CD4-positive, alpha-beta T cell treated with Interleukin-12 subunit alpha and Interleukin-12 subunit beta, for 1 hour (primary cell): ENCODE data around the gene WWTR1.

Experiments used
- DNase-seq: peaks from one replicate; pipeline ENCODE4 v3.0.0-alpha.2; 2020

The WWTR1 gene

DNA sequence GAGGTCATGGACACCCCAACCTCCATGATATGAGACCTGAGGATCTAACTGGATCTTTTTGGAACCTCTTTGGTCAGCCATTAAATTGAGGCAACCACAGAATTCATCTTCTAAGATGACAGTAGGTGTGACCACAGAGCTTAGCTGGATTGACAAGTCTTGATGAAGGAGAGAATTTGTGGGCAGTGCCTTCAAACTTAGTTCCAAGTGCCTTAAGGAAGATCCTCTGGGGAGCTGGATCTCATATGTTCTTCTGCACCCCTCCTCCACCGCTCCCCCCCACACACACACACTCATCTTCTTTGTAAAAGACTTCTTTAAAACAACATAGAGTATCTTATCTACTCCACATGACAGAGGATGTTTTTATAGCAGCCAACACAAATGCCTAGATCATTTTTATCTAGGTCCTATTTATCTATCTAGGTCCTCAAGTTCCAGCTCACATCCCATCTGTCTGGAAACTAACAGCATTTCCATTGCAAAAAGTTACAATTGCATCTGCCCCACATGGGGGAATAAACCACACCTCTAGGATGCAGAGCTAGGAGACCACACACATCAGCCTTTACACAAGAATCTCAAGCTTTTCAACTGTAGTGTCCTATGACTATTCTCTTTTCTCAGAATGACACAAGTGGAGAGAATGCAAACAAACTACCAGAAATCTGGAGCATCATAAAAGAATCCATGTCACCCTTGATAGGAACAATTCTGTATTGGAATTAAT lies 37.4 kb downstream of the WWTR1 start:
- DNase-seq, result no peak

- no peak for DNase-seq
These were observed 38.7 kb downstream of the WWTR1 start for GRCh38 chr3:149619136-149619535.

- DNase-seq, result no peak
These were observed 39.4 kb downstream of the WWTR1 start for GRCh38 chr3:149618151-149619123.

DNA sequence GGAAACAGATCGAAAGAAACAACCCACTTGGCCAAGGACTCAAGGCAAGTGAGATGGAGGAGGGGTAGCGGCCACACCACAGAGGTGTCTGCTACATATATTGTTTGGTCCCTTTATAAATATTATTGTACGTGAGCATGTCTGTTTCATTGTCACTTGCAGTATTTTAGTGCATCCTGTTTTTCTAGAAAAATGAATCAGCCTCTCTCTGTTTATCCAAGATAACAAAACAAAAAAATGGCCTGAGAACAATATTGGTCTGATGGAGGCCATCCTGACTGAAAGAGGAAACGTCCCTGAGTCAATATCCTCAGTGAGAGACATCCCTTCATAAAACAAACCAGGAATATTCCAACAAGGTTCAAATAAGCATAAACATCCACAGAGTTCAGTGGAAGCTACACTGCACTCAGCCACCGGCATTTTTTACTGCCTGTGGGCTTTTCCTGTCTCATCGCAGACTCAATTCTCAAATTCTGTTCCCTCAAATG lies 42.0 kb downstream of the WWTR1 start:
- no peak for DNase-seq

GRCh38 chr3:149613988-149614387 lies 43.8 kb downstream of the WWTR1 start:
- DNase-seq, result no peak

DNA sequence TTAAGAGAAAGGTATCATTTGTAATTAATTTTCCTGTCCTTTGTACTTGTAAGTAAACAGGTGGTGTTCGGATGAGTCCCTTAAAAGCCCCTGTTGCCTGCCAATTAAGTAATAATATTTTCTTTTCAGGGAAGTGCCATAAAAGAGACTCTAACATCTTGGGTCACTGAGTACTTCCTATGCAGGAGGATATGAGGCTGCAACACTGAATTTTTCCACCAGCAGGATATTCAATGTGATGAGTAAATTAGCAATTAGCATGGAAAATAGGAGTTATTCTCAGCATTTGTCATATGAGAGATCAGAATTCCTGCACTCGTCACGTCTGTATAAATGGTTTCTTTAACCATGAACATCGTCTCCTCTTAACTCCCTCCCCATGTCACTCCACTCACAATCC lies 45.4 kb downstream of the WWTR1 start:
- no peak for DNase-seq

- no peak for DNase-seq
These were observed 46.7 kb downstream of the WWTR1 start for GRCh38 chr3:149611149-149611548.

DNA sequence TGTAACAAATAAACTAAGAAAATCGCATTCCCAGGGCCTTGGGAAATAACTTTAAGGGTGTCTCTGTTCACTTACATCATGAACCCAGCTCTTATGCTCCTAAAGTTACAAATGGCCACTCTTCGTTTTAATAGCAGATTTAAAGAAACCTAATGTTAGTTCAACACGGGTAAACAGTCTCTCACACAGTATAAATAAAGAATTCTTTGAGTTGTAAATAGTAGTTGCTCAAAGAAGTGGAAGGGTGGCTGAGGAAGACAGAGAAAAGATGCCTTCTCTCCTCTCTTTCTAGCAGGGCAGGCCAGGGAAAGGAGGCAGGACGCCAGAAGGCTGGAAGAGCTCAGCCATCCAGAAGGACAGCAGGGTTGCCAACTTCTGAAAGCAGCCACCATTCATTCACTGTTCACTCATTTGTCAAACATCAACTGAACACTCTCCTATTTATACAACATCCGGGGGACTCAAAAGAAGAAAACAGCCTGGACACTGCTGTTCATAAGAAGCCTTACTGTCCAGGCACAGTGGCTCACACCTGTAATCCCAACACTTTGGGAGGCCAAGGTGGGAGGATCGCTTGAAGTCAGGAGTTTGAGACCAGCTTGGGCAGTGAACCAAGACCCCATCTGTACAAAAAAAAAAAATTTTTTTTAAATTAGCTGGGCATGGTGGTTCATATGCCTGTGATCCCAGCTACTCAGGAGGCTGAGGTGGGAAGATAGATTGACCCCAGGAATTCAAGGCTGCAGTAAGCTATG lies 47.3 kb downstream of the WWTR1 start:
- no peak for DNase-seq

DNA sequence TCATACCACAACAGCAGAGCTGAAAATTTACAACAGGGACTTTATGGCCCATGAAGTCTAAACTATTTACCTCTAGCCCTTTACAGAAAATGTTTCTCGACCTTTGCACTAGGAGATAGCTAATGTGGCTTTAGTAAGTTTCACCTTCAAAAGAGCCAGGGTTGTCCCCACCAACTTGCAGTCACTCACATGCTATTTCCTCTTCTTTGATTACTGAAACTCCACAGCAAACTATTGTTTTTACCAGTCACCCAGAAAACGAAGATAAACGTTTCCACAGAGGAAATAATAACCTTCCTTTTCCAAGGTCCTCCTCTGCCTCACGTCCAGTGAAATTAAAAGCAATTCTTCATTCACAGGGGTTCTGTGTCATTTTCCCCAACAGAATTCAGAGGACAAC lies 48.2 kb downstream of the WWTR1 start:
- no peak for DNase-seq

- no peak for DNase-seq
These were observed 48.8 kb downstream of the WWTR1 start for GRCh38 chr3:149608987-149609386.

DNA sequence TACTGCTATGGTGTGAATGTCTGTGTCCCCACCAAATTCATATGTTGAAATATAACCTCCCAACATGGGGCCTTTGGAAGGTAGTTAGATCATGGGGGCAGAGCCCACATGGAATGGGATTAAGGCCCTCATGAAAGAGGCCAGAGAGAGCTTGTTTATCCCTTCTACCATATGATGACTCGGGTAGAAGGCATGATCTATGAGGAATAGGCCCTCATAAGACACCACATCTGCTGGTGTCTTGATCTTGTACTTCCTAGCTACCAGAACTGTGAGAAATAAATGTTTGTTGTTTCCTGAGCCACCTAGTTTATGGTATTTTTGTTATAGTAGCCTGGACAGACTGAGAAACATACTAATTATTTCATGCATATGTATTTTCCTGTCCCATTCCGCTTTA lies 51.9 kb downstream of the WWTR1 start:
- DNase-seq, result no peak

DNA sequence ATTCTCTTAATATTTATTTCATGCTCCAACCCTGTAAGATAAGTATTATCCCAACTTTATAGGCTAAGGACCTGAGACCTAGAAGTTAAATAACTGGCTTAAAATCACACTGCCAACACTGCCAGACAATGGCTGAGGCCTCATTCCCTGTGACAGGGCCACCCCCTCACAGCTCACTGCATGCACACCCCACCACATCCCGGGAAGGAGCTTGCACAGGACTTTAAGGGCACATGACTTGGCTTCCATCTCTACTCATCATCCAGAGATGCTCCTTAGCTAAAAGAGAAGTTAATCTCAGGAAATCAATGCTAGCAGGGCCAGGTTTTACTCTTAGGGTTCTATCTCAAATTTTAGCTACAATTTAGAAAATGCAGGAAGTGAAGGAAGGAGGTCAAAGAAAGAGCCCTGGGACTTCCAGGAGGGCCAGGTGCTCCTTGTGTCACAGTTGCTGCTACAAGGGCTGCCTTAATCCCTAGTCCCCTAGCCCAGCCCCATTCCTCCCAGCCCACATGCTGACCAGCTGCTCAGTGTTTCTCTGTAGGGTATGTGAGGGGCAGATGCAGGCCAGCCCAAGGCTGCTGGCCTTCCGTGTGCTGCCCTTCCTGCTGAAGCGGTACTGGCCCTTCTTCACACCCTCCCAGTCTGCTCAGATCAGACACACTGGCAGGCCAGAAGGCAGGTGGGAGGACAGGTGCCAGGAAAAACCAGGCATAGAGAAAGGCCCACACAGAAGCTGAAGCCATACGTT lies 53.5 kb downstream of the WWTR1 start:
- DNase-seq, result no peak

DNA sequence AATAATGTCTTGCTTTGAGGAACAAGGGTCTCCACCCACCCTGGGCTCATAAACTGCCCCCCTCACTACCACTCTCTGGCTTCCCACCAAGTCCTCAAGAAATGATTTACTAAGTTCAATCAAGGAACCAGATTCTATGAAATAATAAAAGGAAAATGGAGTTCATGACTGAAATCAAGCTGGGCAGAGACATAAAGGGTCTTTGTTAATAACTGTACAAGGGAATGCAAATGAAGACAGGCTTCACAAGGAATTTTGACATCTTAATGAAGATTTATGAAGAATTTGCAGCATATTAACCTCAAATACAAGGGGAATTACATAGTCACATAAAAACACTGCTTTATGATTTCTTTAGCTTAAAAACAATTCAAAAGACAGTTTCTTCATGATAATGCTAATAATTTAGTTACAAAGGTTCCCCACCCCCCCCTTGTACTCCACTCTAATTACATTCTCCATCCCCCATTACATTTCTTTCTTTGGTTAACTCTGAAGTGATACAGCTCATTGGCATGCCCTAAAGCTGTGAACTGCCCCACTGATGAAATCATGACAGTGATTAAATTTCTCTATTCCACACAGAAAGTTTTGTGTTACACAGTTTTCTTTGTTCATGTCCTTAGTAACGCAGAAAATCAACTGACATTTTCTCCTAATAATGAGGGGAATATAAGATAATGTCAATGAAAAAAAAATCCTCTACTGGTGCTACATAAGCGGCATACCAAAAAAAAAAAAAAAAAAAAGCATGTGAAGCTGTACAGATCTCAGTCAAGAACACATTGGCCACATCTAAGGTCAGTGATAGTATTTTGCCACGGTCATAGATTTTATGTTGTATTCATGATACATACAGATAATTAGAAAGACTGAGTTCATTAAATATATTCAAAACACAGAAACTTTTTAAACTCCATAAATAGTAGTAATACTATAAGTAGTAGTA lies 54.4 kb downstream of the WWTR1 start:
- no peak for DNase-seq

DNA sequence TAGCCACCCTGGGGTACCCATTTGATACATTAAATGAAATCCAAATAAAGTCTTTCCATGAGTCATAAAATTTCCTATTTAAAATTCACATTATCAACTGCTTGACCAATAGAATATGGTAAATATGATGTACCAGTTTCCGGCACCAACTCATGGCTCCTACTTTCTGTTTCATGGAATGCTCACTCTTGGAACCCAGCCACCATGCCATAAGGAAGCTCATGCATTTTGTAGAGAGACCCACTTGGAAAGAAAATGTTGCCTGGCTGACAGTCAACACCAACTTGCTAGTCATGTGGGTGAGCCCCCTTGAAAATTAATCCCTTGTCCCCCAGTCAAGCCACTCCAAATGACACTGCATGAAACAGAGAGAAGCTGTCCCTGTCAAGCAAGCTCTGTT lies 57.2 kb downstream of the WWTR1 start:
- DNase-seq, result no peak

GRCh38 chr3:149599236-149599635 lies 58.6 kb downstream of the WWTR1 start:
- DNase-seq, result no peak

- DNase-seq, result no peak
These were observed 61.6 kb downstream of the WWTR1 start for GRCh38 chr3:149596134-149596770.

DNA sequence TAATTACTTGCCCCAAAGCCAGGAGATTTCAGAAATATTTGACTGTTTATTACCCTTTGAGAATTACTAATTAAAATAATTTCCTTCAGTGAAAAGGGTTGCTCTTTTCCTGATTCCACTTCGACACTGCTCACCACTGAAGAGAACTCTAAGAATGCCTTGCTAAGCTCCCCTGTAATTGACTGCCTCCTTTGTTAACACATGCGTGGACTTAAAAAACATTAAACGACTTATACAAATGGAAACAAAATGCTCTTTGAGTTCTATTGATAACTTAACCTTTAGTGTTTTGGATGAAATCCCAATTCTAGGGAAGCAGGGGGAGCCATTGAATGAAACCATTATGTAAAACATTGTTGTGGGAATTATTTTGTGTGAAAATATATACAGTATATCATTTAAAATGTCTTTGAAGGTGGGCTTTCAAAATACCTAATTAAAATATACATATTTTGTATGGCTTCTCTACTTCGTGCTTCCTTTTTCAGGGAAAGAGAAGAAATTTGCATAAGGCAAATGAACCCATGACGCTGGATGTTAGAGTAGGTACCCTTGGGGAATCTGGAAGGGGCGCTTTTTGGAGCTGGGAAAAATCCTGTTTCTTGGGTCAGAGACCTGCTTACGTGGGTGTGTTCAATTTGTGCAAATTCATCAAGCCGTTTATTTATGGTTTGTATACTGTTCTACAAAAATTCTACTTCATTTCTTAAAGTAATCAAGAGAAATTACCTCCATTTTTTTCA lies 64.2 kb downstream of the WWTR1 start:
- no peak for DNase-seq

- DNase-seq, result no peak
These were observed 65.0 kb downstream of the WWTR1 start for GRCh38 chr3:149592758-149593240.

GRCh38 chr3:149590691-149591441 lies 67.0 kb downstream of the WWTR1 start:
- no peak for DNase-seq
